ENCODE measurements around the gene PRKCZ.

The PRKCZ gene

DNA sequence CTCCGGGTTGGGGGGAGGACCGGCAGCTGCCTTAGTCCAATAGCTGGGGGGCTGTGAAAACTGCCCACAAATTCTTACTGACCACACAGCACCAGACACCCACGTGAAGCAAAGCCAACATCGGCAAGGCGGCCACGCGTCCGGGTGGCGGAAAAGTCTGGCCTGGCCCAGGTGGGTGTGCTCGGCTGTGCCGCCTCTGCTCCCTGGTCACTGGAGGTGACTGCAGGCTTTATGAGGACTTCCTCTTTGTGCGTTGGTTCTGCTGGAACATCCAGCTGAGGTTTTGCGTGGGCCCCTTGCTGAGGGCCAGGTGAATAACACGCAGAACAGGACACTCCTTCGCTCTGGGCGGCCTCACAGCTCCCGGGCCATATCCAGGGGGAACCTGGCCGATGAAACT is 108.9 kb downstream of the PRKCZ start:
- H3K4me3 ChIP-seq (ENCODE audit: low read depth, low read length), result no peak overlapping the region
- no peak for DNase-seq (ENCODE audit: low read depth)
- no peak for TF ChIP-seq CTCF (IDR thresholded peaks at IDR 0.05; ENCODE audit: control insufficient read depth, extremely low read depth, insufficient read depth)

DNA sequence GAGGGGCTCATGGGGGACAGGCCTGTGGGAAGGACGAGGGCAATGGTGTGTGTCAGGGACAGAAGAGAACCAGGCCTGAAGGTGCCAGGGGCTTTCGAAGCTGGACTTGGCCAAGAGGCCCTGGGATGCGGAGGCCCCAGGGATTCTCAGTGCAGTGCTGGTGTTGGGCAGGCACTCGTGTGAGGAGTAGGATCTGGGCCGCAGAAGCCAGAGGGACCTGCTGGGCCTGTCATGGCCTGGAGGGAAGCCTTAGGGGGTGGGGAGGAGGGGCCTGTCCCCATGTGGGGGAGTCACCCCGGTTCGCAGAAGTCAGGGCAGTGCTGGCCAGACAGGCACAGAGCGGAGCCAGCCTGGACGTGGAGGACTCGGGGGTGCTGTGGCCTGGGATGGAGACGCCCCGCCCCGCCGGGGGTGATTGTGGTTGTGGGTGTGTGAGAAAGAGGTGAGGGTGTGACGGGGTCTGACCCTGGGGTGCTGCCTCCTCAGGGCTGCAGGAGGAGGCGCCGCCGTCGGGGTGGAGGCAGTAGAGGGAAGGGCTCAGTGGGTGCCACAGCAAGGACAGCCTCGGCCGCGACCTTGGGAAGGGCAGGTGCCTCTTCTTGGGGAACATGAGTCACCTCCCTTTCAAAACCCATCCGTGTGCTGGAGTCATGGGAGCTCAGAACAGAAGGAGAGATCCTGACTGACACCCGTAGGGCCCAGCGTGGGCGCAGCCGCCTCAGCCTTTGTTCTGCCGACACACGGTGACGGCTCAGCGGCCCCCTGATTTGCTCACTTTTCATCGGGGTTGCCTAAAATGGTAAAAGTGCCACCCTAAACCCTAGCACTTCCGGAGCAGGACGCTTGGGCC is 110.5 kb downstream of the PRKCZ start:
- H3K4me3 ChIP-seq (ENCODE audit: low read depth, low read length), result no peak overlapping the region
- no peak for TF ChIP-seq CTCF (IDR thresholded peaks at IDR 0.05; ENCODE audit: control insufficient read depth, extremely low read depth, insufficient read depth)
- DNase-seq (ENCODE audit: low read depth), result no peak

DNA sequence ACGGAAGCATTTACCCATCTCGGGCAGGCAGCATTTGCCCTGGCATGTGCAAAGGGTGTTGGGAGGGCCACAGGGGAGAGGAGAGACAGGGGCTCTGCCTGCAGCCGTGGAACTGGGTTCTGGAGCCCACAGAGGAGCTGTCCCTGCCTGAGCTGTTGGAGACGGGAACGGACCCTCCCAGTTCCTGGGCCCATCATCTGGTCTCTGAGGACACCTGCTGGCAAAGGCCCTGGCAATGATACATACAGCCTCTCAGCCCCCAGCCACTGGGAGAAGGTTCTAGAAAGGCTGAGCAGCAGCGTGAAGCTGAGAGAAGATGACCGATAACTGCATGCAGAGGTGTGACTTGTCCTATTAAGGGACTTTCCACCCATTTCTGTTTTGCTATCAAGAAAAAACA is 113.0 kb downstream of the PRKCZ start:
- no peak for TF ChIP-seq CTCF (IDR thresholded peaks at IDR 0.05; ENCODE audit: control insufficient read depth, extremely low read depth, insufficient read depth)

GRCh38 chr1:2165646-2166045 is 115.4 kb downstream of the PRKCZ start:
- no peak overlapping the region for H3K4me3 ChIP-seq (ENCODE audit: low read depth, low read length)
- no peak for DNase-seq (ENCODE audit: low read depth)
- TF ChIP-seq CTCF (IDR thresholded peaks at IDR 0.05; ENCODE audit: control insufficient read depth, extremely low read depth, insufficient read depth), result no peak

More for the DNA sequence above, 113.0 kb downstream of the PRKCZ start:
- H3K4me3 ChIP-seq (ENCODE audit: low read depth, low read length), result no peak overlapping the region
- DNase-seq (ENCODE audit: low read depth), result no peak

DNA sequence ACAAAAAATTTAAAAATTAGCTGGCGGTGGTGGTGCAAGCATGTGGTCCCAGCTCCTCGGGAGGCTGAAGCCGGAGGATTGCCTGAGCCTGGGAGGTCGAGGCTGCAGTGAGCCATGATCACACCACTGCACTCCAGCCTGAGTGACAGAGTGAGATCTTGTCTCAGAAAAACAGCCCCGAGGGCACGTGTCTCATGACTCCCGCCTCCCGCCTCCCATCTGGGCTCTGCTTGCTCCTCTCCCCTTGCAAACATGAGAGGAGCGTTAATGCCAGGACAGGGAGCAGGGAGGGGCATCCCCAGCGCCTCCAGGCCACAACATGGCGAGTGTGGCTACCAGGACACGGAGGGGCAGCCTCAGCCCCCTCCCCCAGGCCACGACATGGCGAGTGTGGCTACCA is 116.0 kb downstream of the PRKCZ start:
- no peak for DNase-seq (ENCODE audit: low read depth)
- H3K4me3 ChIP-seq (ENCODE audit: low read depth, low read length), result no peak overlapping the region
- no peak for TF ChIP-seq CTCF (IDR thresholded peaks at IDR 0.05; ENCODE audit: control insufficient read depth, extremely low read depth, insufficient read depth)

GRCh38 chr1:2166695-2167094 is 116.5 kb downstream of the PRKCZ start:
- no peak for DNase-seq (ENCODE audit: low read depth)
- H3K4me3 ChIP-seq (ENCODE audit: low read depth, low read length), result no peak overlapping the region
- no peak for TF ChIP-seq CTCF (IDR thresholded peaks at IDR 0.05; ENCODE audit: control insufficient read depth, extremely low read depth, insufficient read depth)

GRCh38 chr1:2168090-2168489 is 117.9 kb downstream of the PRKCZ start:
- DNase-seq (ENCODE audit: low read depth), result no peak
- TF ChIP-seq CTCF (IDR thresholded peaks at IDR 0.05; ENCODE audit: control insufficient read depth, extremely low read depth, insufficient read depth), result no peak
- H3K4me3 ChIP-seq (ENCODE audit: low read depth, low read length), result no peak overlapping the region

All from LNCaP clone FGC (cell line).